ENCODE measurements around the gene SERTAD2. TPM values are rescaled to one million over a fixed set of nuclear protein-coding genes. Genes with fewer than 3 reads are reported as not detected.

Gene SERTAD2
- total RNA-seq, 2 donors from 2014 or later: 15.3 to 26.0 TPM

DNA sequence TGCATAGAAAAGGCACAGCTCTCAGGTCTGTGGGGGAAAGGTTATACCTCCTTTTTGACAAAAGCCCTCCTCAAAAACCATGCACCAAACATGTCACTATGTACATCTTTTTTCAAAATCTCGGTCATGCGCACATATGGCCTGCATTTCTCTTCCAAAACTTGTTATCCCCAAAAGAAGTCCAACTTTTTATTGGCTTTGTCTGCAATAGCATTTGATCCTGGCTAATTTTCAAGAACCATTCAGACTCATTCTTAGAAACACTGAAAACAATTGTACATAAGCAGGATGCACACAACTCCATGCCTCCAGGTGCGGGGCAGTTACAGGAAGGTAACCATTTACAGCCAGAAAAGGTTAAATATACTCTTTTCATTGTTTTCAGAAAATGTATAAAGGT is 21.9 kb downstream of the SERTAD2 start:
- 82% methylated on average over 3 of the region's 3 CpGs for WGBS
- Histone ChIP-seq H3K27ac (no peak overlapping the region), H3K27me3 (replicated peaks; ENCODE audit: insufficient read depth) (no peaks in the 10 kb centered on the region), H3K4me3 (no peak overlapping the region), H3K4me1 (replicated peaks) (peaks cover 3% of the 10 kb centered on the region), H3K36me3 (peaks cover 0 to 3% of the 10 kb centered on the region in 2 donors), H3K9me3 (no peaks in the 10 kb centered on the region)
- no peak for DNase-seq (ENCODE audit: low spot score)
- TF ChIP-seq POLR2A (IDR thresholded peaks at IDR 0.05): no peak
- TF ChIP-seq, protein P1, sequence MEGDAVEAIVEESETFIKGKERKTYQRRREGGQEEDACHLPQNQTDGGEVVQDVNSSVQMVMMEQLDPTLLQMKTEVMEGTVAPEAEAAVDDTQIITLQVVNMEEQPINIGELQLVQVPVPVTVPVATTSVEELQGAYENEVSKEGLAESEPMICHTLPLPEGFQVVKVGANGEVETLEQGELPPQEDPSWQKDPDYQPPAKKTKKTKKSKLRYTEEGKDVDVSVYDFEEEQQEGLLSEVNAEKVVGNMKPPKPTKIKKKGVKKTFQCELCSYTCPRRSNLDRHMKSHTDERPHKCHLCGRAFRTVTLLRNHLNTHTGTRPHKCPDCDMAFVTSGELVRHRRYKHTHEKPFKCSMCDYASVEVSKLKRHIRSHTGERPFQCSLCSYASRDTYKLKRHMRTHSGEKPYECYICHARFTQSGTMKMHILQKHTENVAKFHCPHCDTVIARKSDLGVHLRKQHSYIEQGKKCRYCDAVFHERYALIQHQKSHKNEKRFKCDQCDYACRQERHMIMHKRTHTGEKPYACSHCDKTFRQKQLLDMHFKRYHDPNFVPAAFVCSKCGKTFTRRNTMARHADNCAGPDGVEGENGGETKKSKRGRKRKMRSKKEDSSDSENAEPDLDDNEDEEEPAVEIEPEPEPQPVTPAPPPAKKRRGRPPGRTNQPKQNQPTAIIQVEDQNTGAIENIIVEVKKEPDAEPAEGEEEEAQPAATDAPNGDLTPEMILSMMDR (IDR thresholded peaks at IDR 0.05): no peak
- TF ChIP-seq POLR2AphosphoS5 (IDR thresholded peaks at IDR 0.05): no peak
- intact Hi-C loops (cut with DNase I): no loop called here

DNA sequence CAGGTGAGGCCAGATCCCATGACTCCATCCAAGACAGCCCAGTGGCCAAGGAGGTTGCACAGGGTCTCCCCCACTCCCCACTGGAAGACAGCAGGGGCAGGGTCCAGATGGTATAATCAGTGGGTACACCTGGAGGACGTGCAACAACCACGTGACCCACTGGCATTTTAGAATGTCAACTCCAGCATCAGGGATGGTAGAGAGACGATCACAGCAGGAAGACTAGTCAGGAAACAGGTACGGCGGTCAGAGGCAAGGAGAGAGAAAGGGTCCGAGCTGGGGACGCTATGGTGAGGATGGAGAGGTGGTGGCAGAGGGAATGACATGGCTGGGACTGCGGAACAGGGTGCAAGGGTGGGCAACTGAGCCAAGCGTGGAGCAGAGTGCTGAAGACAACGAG is 23.0 kb downstream of the SERTAD2 start:
- WGBS: 95% methylated on average over 10 of the region's 10 CpGs
- TF ChIP-seq POLR2AphosphoS5 (IDR thresholded peaks at IDR 0.05) (no peak), POLR2A (IDR thresholded peaks at IDR 0.05) (no peak)
- TF ChIP-seq, protein P1 (IDR thresholded peaks at IDR 0.05): no peak
- H3K27ac ChIP-seq: no peak overlapping the region
- H3K36me3 ChIP-seq: peaks cover 0 to 2% of the 10 kb centered on the region in 2 donors
- no peaks in the 10 kb centered on the region for H3K27me3 ChIP-seq (replicated peaks; ENCODE audit: insufficient read depth)
- intact Hi-C loops (cut with DNase I): no loop called here
- H3K9me3 ChIP-seq: no peaks in the 10 kb centered on the region
- H3K4me1 ChIP-seq (replicated peaks): peaks cover 3% of the 10 kb centered on the region
- no peak for DNase-seq (ENCODE audit: low spot score)
- H3K4me3 ChIP-seq: no peak overlapping the region

GRCh38 chr2:64629875-64630274 is 23.8 kb downstream of the SERTAD2 start:
- Histone ChIP-seq H3K4me3 (no peak overlapping the region), H3K9me3 (no peaks in the 10 kb centered on the region), H3K4me1 (replicated peaks) (peaks cover 3% of the 10 kb centered on the region), H3K27me3 (replicated peaks; ENCODE audit: insufficient read depth) (no peaks in the 10 kb centered on the region), H3K27ac (no peak overlapping the region), H3K36me3 (no peaks in the 10 kb centered on the region)
- no peak for DNase-seq (ENCODE audit: low spot score)
- TF ChIP-seq, protein P1 (IDR thresholded peaks at IDR 0.05): no peak
- TF ChIP-seq POLR2A (IDR thresholded peaks at IDR 0.05) (no peak), POLR2AphosphoS5 (IDR thresholded peaks at IDR 0.05) (no peak)
- intact Hi-C loops (cut with DNase I): no loop called here
- WGBS: 75% methylated on average over 7 of the region's 7 CpGs

DNA sequence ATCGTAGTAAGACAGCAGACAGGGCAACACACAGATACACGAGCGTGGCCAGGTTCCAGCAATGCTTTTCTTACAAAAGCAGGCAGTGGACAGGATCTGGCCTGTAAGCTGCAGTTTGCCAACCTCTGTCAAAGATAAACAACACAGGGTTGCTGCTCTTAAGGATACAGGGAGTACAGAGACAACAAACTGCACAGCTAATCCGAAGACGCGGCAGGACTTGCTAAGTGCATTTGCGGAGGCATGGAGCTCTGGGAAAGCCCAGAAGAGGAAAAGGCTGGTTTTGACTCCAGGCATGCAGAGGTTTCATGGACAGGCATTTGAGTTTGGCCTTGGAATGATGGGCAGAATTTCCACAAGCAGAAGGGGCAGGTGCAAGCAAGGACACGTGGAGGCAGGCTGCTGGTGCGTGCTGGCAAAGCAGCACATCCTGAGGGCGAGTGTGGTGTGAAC is 24.4 kb downstream of the SERTAD2 start:
- Histone ChIP-seq H3K27me3 (replicated peaks; ENCODE audit: insufficient read depth) (no peaks in the 10 kb centered on the region), H3K4me3 (no peak overlapping the region), H3K36me3 (no peaks in the 10 kb centered on the region), H3K27ac (peak overlapping the region in 1 of 2 donors; percentile 41), H3K4me1 (replicated peaks) (no peaks in the 10 kb centered on the region), H3K9me3 (no peaks in the 10 kb centered on the region)
- TF ChIP-seq POLR2AphosphoS5 (IDR thresholded peaks at IDR 0.05) (peak; percentile 71), POLR2A (IDR thresholded peaks at IDR 0.05) (no peak)
- DNase-seq (ENCODE audit: low spot score): peak; percentile 83
- 44% methylated on average over 10 of the region's 10 CpGs for WGBS
- intact Hi-C loops (cut with DNase I): no loop called here

- TF ChIP-seq, protein P1 (IDR thresholded peaks at IDR 0.05): no peak
- TF ChIP-seq POLR2A (IDR thresholded peaks at IDR 0.05): no peak
- TF ChIP-seq POLR2AphosphoS5 (IDR thresholded peaks at IDR 0.05): no peak
- H3K4me1 ChIP-seq (replicated peaks): no peaks in the 10 kb centered on the region
- H3K9me3 ChIP-seq: no peaks in the 10 kb centered on the region
- no peaks in the 10 kb centered on the region for H3K36me3 ChIP-seq
- intact Hi-C loops (cut with DNase I): no loop called here
- no peaks in the 10 kb centered on the region for H3K27me3 ChIP-seq (replicated peaks; ENCODE audit: insufficient read depth)
- 86% methylated on average over 14 of the region's 14 CpGs for WGBS
- H3K27ac ChIP-seq: peak overlapping the region in 1 of 2 donors; percentile 41
- no peak overlapping the region for H3K4me3 ChIP-seq
- no peak for DNase-seq (ENCODE audit: low spot score)
Measured at GRCh38 chr2:64627860-64628841, 25.6 kb downstream of the SERTAD2 start.
